Mesothelial cell of epicardium (in vitro differentiated cells): ENCODE measurements around the gene DENND6A. TPM values are rescaled to one million over a fixed set of nuclear protein-coding genes. Genes with fewer than 3 reads are reported as not detected.
A peak's percentile ranks its signal among the peaks of the same experiment; 100 is the strongest.
"Not testable (repeated sequence)": the region's sequence is repeated elsewhere in the genome, so short reads cannot be mapped to it uniquely, and the experiment has no call there.

ENCODE experiments used
- DNase-seq, 2 experiments: peaks; one replicate each; pipeline ENCODE4 v3.0.0; 2021; ENCODE audit warnings: low spot score in 2 of 2; ENCODE audit not compliant: unreplicated experiment in 2 of 2
- H3K27ac Mint-ChIP-seq: 2 replicates; pipeline ENCODE4 v1.8.0; 2021; ENCODE audit warnings: mixed read lengths
- H3K27me3 Mint-ChIP-seq: 2 replicates; pipeline ENCODE4 v1.8.0; 2021; ENCODE audit warnings: low read depth, mixed read lengths
- H3K36me3 Mint-ChIP-seq: 2 replicates; pipeline ENCODE4 v1.8.0; 2021; ENCODE audit warnings: mixed read lengths
- H3K4me1 Mint-ChIP-seq: 2 replicates; pipeline ENCODE4 v1.8.0; 2021; ENCODE audit warnings: mixed read lengths
- H3K4me3 Mint-ChIP-seq: 2 replicates; pipeline ENCODE4 v1.8.0; 2021; ENCODE audit warnings: mild to moderate bottlenecking, moderate library complexity, mixed read lengths
- H3K9me3 Mint-ChIP-seq: 2 replicates; pipeline ENCODE4 v1.8.0; 2021; ENCODE audit warnings: mixed read lengths
- CTCF ChIP-seq: fragments of 200-600 bp; sonication (generic); IDR thresholded peaks from one replicate; pipeline ENCODE4 v1.5.0; 2021; ENCODE audit warnings: antibody characterized with exemption; ENCODE audit not compliant: unreplicated experiment
- total RNA-seq: library from RNA; stranded (reverse); gene quantifications from 3 replicates; pipeline ENCODE4 v1.2.1, GENCODE V29; 2021

DENND6A gene
- total RNA-seq, 1 donor from 2014 or later: 52.0 TPM

GRCh38 chr3:57616233-57616632 is 76.6 kb downstream of the DENND6A start:
- H3K27me3 Mint-ChIP-seq: no peaks in the 10 kb centered on the region

GRCh38 chr3:57611870-57612269 is 81.0 kb downstream of the DENND6A start:
- Mint-ChIP-seq H3K36me3 (peaks cover 43% of the 10 kb centered on the region), H3K9me3 (peaks cover 22% of the 10 kb centered on the region)
- DNase-seq, H3K27me3 Mint-ChIP-seq, H3K4me1 Mint-ChIP-seq, H3K4me3 Mint-ChIP-seq, H3K27ac Mint-ChIP-seq: not testable (repeated sequence)

More at GRCh38 chr3:57616233-57616632, 76.6 kb downstream of the DENND6A start:
- TF ChIP-seq CTCF: no peak
- Mint-ChIP-seq H3K36me3 (peaks cover 20% of the 10 kb centered on the region), H3K4me3 (no peak overlapping the region), H3K27ac (no peak overlapping the region), H3K9me3 (no peaks in the 10 kb centered on the region), H3K4me1 (no peaks in the 10 kb centered on the region)
- no peak for DNase-seq

GRCh38 chr3:57605683-57606082 is 87.2 kb downstream of the DENND6A start:
- TF ChIP-seq CTCF: no peak
- H3K36me3 Mint-ChIP-seq: peaks cover 50% of the 10 kb centered on the region
- no peaks in the 10 kb centered on the region for H3K4me1 Mint-ChIP-seq
- no peaks in the 10 kb centered on the region for H3K27me3 Mint-ChIP-seq
- no peak for DNase-seq
- no peak overlapping the region for H3K4me3 Mint-ChIP-seq
- no peak overlapping the region for H3K27ac Mint-ChIP-seq
- peaks cover 37% of the 10 kb centered on the region for H3K9me3 Mint-ChIP-seq

GRCh38 chr3:57604971-57605370 is 87.9 kb downstream of the DENND6A start:
- no peak for TF ChIP-seq CTCF
- Mint-ChIP-seq H3K4me3 (no peak overlapping the region), H3K4me1 (no peaks in the 10 kb centered on the region), H3K9me3 (peaks cover 32% of the 10 kb centered on the region), H3K27me3 (no peaks in the 10 kb centered on the region), H3K27ac (no peak overlapping the region), H3K36me3 (peaks cover 43% of the 10 kb centered on the region)
- DNase-seq: no peak

GRCh38 chr3:57600195-57600594 is 92.7 kb downstream of the DENND6A start:
- no peak overlapping the region for H3K27ac Mint-ChIP-seq
- peaks cover 9% of the 10 kb centered on the region for H3K36me3 Mint-ChIP-seq
- DNase-seq: no peak
- H3K4me3 Mint-ChIP-seq: no peak overlapping the region
- H3K4me1 Mint-ChIP-seq: peaks cover 16% of the 10 kb centered on the region
- TF ChIP-seq CTCF: no peak
- H3K9me3 Mint-ChIP-seq: peaks cover 4% of the 10 kb centered on the region
- no peaks in the 10 kb centered on the region for H3K27me3 Mint-ChIP-seq

- no peaks in the 10 kb centered on the region for H3K27me3 Mint-ChIP-seq
- H3K4me1 Mint-ChIP-seq: peaks cover 27% of the 10 kb centered on the region
- no peak for DNase-seq
- H3K36me3 Mint-ChIP-seq: peaks cover 2% of the 10 kb centered on the region
- no peak for TF ChIP-seq CTCF
- no peaks in the 10 kb centered on the region for H3K9me3 Mint-ChIP-seq
- peak overlapping the region; percentile 99 for H3K4me3 Mint-ChIP-seq
- peak overlapping the region; percentile 100 for H3K27ac Mint-ChIP-seq
Measured at GRCh38 chr3:57598765-57599360, 94.0 kb downstream of the DENND6A start.
